ENCODE results near the gene CBR4. TPM values are rescaled to one million over a fixed set of nuclear protein-coding genes. Genes with fewer than 3 reads are reported as not detected.

The CBR4 gene
- total and polyA plus RNA-seq, 11 donors, result 8.7 to 26.5 (median 20.7) TPM

DNA sequence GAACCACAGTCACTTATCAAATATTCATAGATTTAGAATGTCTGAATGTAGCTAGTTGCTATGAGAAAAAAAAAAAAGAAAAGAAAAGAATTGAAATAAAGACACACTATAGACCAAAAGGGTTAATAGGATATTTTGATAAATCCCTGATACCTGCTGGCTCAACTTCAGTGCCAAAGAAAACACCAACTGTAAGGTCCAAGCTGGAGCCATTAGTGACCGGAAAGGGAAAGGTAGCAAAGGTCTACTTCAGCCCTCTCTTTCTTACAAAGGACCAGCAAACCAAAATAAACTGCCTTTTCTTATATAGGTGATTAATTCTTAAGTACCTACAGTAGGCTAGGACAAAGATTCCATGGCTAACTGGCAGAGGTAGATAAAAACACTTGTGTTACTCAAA is 9.7 kb downstream of the CBR4 start:
- Histone ChIP-seq H3K4me1 (peaks cover 0 to 30% (median 10%) of the 10 kb centered on the region in 12 donors), H3K27ac (peak overlapping the region in 1 of 12 donors; percentile 18), H3K36me3 (peaks cover 0 to 85% (median 77%) of the 10 kb centered on the region in 9 donors), H3K4me3 (peak overlapping the region in 1 of 12 donors; percentile 13), H3K27me3 (no peaks in the 10 kb centered on the region), H3K9me3 (no peaks in the 10 kb centered on the region)
- no peak for ATAC-seq
- WGBS, 4 donors, result 76 to 89% (median 82%) methylated on average over 1 of the region's 1 CpG
- TF ChIP-seq POLR2A (IDR thresholded peaks at IDR 0.05), result no peak
- TF ChIP-seq, protein P1, sequence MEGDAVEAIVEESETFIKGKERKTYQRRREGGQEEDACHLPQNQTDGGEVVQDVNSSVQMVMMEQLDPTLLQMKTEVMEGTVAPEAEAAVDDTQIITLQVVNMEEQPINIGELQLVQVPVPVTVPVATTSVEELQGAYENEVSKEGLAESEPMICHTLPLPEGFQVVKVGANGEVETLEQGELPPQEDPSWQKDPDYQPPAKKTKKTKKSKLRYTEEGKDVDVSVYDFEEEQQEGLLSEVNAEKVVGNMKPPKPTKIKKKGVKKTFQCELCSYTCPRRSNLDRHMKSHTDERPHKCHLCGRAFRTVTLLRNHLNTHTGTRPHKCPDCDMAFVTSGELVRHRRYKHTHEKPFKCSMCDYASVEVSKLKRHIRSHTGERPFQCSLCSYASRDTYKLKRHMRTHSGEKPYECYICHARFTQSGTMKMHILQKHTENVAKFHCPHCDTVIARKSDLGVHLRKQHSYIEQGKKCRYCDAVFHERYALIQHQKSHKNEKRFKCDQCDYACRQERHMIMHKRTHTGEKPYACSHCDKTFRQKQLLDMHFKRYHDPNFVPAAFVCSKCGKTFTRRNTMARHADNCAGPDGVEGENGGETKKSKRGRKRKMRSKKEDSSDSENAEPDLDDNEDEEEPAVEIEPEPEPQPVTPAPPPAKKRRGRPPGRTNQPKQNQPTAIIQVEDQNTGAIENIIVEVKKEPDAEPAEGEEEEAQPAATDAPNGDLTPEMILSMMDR (IDR thresholded peaks at IDR 0.05), result no peak
- intact Hi-C loops (cut with DNase I), result loop anchor here in 4 of 10 donors (10.0 kb wide), 2 partner anchors 76 to 286 kb away; no protein-coding TSS in a partner anchor
- DNase-seq, result no peak

DNA sequence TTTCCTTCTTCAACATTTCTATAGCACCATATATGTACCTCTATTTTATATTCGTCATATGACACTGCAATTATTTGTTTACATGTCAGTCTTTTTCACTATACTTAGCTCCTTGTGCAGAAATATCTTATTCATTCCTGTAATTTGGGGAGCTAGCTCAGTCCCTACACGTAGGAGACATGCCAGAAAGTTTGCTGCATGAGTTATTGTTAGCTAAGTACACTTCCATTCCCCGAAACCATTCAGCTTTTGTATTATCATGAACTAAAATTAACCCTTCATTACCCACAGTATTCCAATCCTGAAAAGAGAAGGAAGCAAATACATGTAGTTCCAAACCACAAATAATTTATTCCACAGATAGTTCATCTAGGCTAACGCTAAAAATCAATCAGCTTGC is 10.2 kb downstream of the CBR4 start:
- DNase-seq (no peak), ATAC-seq (peak in 3 of 4 donors; percentile 63 to 70 (median 66))
- no peaks in the 10 kb centered on the region for H3K9me3 ChIP-seq
- H3K4me1 ChIP-seq, result peaks cover 0 to 30% (median 9%) of the 10 kb centered on the region in 12 donors
- peaks cover 0 to 80% (median 72%) of the 10 kb centered on the region in 9 donors for H3K36me3 ChIP-seq
- H3K27me3 ChIP-seq, result no peaks in the 10 kb centered on the region
- intact Hi-C loops (cut with DNase I), result loop anchor here in 8 of 10 donors (5.0 to 10.0 kb wide), 6 partner anchors 75 to 567 kb away; no protein-coding TSS in a partner anchor
- peak overlapping the region in 1 of 12 donors; percentile 18 for H3K27ac ChIP-seq
- H3K4me3 ChIP-seq, result peak overlapping the region in 1 of 12 donors; percentile 13
- TF ChIP-seq, protein P1 (IDR thresholded peaks at IDR 0.05), result no peak
- TF ChIP-seq POLR2A (IDR thresholded peaks at IDR 0.05), result no peak
- whole genome bisulfite sequencing, 4 donors, result 34 to 39% (median 37%) methylated on average over 4 of the region's 4 CpGs

DNA sequence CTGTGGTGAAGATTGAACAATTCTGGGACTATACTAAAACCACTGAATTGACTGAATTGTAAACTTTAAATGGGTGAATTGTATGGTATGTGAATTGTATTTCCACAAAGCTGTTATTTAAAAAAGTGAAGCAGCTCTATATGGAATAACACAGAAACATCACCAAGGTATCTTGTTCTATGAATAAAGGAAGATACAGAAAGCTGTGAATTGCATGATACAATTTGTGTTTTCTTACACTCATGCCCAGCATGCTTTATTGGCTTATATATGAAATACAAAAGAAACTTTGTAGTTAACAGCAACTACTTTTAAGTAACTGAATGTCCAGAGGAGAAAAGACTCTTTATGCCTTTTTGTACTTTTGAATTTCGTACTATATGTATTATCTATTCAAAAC is 11.5 kb downstream of the CBR4 start:
- Histone ChIP-seq H3K9me3 (no peaks in the 10 kb centered on the region), H3K36me3 (peaks cover 0 to 69% (median 63%) of the 10 kb centered on the region in 9 donors), H3K4me1 (peaks cover 0 to 30% (median 9%) of the 10 kb centered on the region in 12 donors), H3K27me3 (no peaks in the 10 kb centered on the region), H3K4me3 (no peak overlapping the region), H3K27ac (no peak overlapping the region)
- WGBS, 4 donors, result 96 to 97% (median 96%) methylated on average over 1 of the region's 1 CpG
- TF ChIP-seq POLR2A (IDR thresholded peaks at IDR 0.05), result no peak
- TF ChIP-seq, protein P1 (IDR thresholded peaks at IDR 0.05), result no peak
- DNase-seq (no peak), ATAC-seq (no peak)
- intact Hi-C loops (cut with DNase I), result loop anchor here in 8 of 10 donors (5.0 to 10.0 kb wide), 5 partner anchors 74 to 569 kb away; no protein-coding TSS in a partner anchor

DNA sequence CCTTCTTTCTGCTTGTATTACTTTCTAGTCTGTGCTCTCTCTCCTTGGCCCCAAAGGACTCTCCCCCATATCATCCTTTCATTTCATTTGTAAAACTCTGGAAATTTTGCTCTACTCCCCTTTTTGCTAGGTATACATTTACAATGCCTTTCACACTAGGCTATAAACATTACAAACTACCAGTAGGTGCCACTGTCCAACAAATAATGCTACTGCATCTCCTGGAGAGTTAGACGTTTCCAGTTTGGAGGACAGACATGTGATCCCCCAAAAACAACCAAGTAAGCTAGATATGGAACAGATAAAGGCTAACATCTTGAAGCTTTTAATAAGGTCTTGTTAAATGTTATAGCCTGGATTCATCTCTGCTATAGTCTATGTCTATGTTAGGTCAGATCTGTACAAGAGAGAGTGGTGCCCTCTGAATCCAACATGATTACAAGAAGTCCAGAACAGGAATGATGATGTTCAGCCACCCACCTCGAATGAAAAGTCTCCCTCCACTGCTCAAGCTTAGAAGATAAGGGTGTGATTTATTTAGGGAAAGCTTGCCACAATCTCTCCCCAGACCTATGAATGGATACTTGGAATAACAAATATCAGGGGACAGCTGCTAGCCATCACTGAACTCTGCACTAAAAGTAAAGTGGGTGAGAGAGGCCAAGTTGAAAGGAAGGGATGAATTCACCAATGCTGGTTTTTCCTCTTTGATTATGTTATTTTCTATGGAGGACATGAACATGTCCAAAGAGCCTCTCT is 14.3 kb downstream of the CBR4 start:
- Histone ChIP-seq H3K27me3 (no peaks in the 10 kb centered on the region), H3K9me3 (no peaks in the 10 kb centered on the region), H3K4me1 (peaks cover 0 to 32% (median 10%) of the 10 kb centered on the region in 12 donors), H3K4me3 (no peak overlapping the region), H3K36me3 (peaks cover 0 to 50% (median 41%) of the 10 kb centered on the region in 9 donors), H3K27ac (no peak overlapping the region)
- peak; percentile 54 to 78 (median 72) for ATAC-seq
- DNase-seq, result no peak
- intact Hi-C loops (cut with DNase I), result loop anchor here in 8 of 10 donors (5.0 to 10.0 kb wide), 5 partner anchors 71 to 572 kb away; no protein-coding TSS in a partner anchor
- 8 to 21% (median 12%) methylated on average over 2 of the region's 2 CpGs for WGBS, 4 donors
- TF ChIP-seq, protein P1 (IDR thresholded peaks at IDR 0.05), result peak in 8 of 12 donors; percentile 19 to 52 (median 38)
- no peak for TF ChIP-seq POLR2A (IDR thresholded peaks at IDR 0.05)

All from heart left ventricle (tissue), 16 donors.